ENCODE results near the gene ERGIC1. TPM values are rescaled to one million over a fixed set of nuclear protein-coding genes. Genes with fewer than 3 reads are reported as not detected.

Gene ERGIC1
- total and polyA plus RNA-seq, 2 of the 13 experiments (the other 11 are each of a cell fraction or from before 2014, with no cell fraction given), result 78.5 to 184 TPM

- TF ChIP-seq HNF1B (CRISPR knock-in tag; IDR thresholded peaks at IDR 0.05), result no peak
- TF ChIP-seq ZNF207 (IDR thresholded peaks at IDR 0.05; ENCODE audit: borderline replicate concordance), result no peak
- no peak for TF ChIP-seq FOXP4 (CRISPR knock-in tag; IDR thresholded peaks at IDR 0.05)
- TF ChIP-seq PAWR (CRISPR knock-in tag; IDR thresholded peaks at IDR 0.05; ENCODE audit: borderline replicate concordance), result no peak
- TF ChIP-seq ATM (IDR thresholded peaks at IDR 0.05; ENCODE audit: borderline replicate concordance), result no peak
- no peak for TF ChIP-seq SNAPC2 (CRISPR knock-in tag; IDR thresholded peaks at IDR 0.05)
- TF ChIP-seq ASH2L (IDR thresholded peaks at IDR 0.05; ENCODE audit: insufficient read length, low read depth, low read length), result no peak
These were observed 20.9 kb downstream of the ERGIC1 start (continued) for GRCh38 chr5:172854971-172855370.

GRCh38 chr5:172855597-172856292 is 21.7 kb downstream of the ERGIC1 start:
- H3K4me3 ChIP-seq (replicated peaks in 1 of 3; ENCODE audit: insufficient read depth in 1 of 3, low read depth in 2 of 3, low read length in 3 of 3), result no peak overlapping the region
- H3K4me2 ChIP-seq (ENCODE audit: low read depth, low read length), result no peak overlapping the region
- peak overlapping the region; percentile 22 for H3K27ac ChIP-seq (ENCODE audit: extremely low read length, insufficient read depth, low read length)
- no peak overlapping the region for H3K9ac ChIP-seq (ENCODE audit: insufficient read depth, low read depth, low read length)
- 89% methylated on average over 9 of the region's 18 CpGs for WGBS (ENCODE audit: low lambda C conversion rate)
- ATAC-seq (no peak), FAIRE-seq (no peak), DNase-seq (ENCODE audit: low spot score) (no peak)
- H2AFZ ChIP-seq (ENCODE audit: low read length), result no peak overlapping the region
- H4K20me1 ChIP-seq (ENCODE audit: insufficient read depth, low read length), result no peaks in the 10 kb centered on the region
- ChIA-PET POLR2A (interaction anchor here (1.2 kb wide), 1 partner anchor 84 kb away, joined by 3 read pairs; the partner anchor contains the start of gene DUSP1), CTCF (ENCODE audit: low intra/inter-chr PET ratio, low total read pairs) (no interaction called here)
- peaks cover 77% of the 10 kb centered on the region for H3K79me2 ChIP-seq (ENCODE audit: insufficient read depth, low read length)
- no TSS peak for BruUV-seq (replicated peaks)
- peak; percentile 57 for TF ChIP-seq ZNF687 (CRISPR knock-in tag; IDR thresholded peaks at IDR 0.05)
- no peak for TF ChIP-seq TBL1XR1 (IDR thresholded peaks at IDR 0.05; ENCODE audit: borderline replicate concordance, low read length, partially characterized antibody)
- TF ChIP-seq AGO2 (optimal IDR thresholded peaks at IDR 0.05; ENCODE audit: low read depth, low read length), result peak; percentile 34
- intact Hi-C loops (cut with micrococcal nuclease; ENCODE audit: unreplicated experiment), result no loop called here
- in situ Hi-C loops (cut with HindIII; ENCODE audit: extremely low pct_ligation_motif_present, low pct_unique_long_range_greater_than_20kb), result loop anchor here (10.0 kb wide), 1 partner anchor 81 kb away; the partner anchor contains the start of gene DUSP1
- H3K27me3 ChIP-seq (ENCODE audit: control insufficient read depth in 1 of 2, insufficient read depth in 2 of 2, low read length in 2 of 2), result no peaks in the 10 kb centered on the region
- H3K36me3 ChIP-seq (replicated peaks in 1 of 2; ENCODE audit: control insufficient read depth in 1 of 2, insufficient read depth in 2 of 2, low read length in 2 of 2), result peaks cover 4 to 20% of the 10 kb centered on the region in 2 experiments; a peak in 2 of 5 replicates
- peaks cover 100% of the 10 kb centered on the region for H3K4me1 ChIP-seq (ENCODE audit: insufficient read depth, low read length)
- no peaks in the 10 kb centered on the region for H3K9me3 ChIP-seq (ENCODE audit: low read length)
